IPS-11a (cell line): ENCODE data around the gene TM2D1.
"Not testable (repeated sequence)": the region's sequence is repeated elsewhere in the genome, so short reads cannot be mapped to it uniquely, and the experiment has no call there.

ENCODE experiments used
- H3K4me3 ChIP-seq: one replicate; pipeline ENCODE4 v1.5.1; 2013; ENCODE audit warnings: low read depth, low read length, control low read depth

The TM2D1 gene

GRCh38 chr1:61724813-61725694 lies at the start of gene TM2D1:
TSS of gene TM2D1 (minus strand) at chr1:61725141. CDS start at chr1:61725120, 21 bp downstream.
- peak within 1 kb of the TSS; percentile 99 for H3K4me3 ChIP-seq

GRCh38 chr1:61770131-61770530 lies 45.2 kb upstream of the TM2D1 start:
- no peak overlapping the region for H3K4me3 ChIP-seq

GRCh38 chr1:61757950-61758349 lies 33.0 kb upstream of the TM2D1 start:
- no peak overlapping the region for H3K4me3 ChIP-seq

- H3K4me3 ChIP-seq = no peak overlapping the region
These were observed 31.8 kb upstream of the TM2D1 start for GRCh38 chr1:61756773-61757172.

- H3K4me3 ChIP-seq = no peak overlapping the region
These were observed 29.6 kb upstream of the TM2D1 start for GRCh38 chr1:61754545-61754944.

- no peak overlapping the region for H3K4me3 ChIP-seq
These were observed 29.1 kb upstream of the TM2D1 start for GRCh38 chr1:61753998-61754508.

- no peak overlapping the region for H3K4me3 ChIP-seq
These were observed 28.0 kb upstream of the TM2D1 start for GRCh38 chr1:61752921-61753389.

GRCh38 chr1:61749574-61749973 lies 24.6 kb upstream of the TM2D1 start:
- no peak overlapping the region for H3K4me3 ChIP-seq

- H3K4me3 ChIP-seq = no peak overlapping the region
These were observed 23.6 kb upstream of the TM2D1 start for GRCh38 chr1:61748566-61748965.

GRCh38 chr1:61746813-61747212 lies 21.9 kb upstream of the TM2D1 start:
- H3K4me3 ChIP-seq = no peak overlapping the region

- peak overlapping the region; percentile 87 for H3K4me3 ChIP-seq
These were observed 19.0 kb upstream of the TM2D1 start for GRCh38 chr1:61743716-61744580.

- peak overlapping the region; percentile 87 for H3K4me3 ChIP-seq
These were observed 18.4 kb upstream of the TM2D1 start for GRCh38 chr1:61743431-61743705.

GRCh38 chr1:61742620-61743430 lies 17.9 kb upstream of the TM2D1 start:
- peak overlapping the region; percentile 87 for H3K4me3 ChIP-seq

GRCh38 chr1:61741711-61742619 lies 17.0 kb upstream of the TM2D1 start, which contains the start of gene PATJ:
TSS of gene PATJ (plus strand) at chr1:61742480. CDS start at chr1:61762893, 20,413 bp downstream.
- H3K4me3 ChIP-seq = peak within 1 kb of the TSS; percentile 87

- H3K4me3 ChIP-seq = peak overlapping the region; percentile 87
These were observed 16.1 kb upstream of the TM2D1 start for GRCh38 chr1:61740751-61741700.

- H3K4me3 ChIP-seq = no peak overlapping the region
These were observed 7.8 kb upstream of the TM2D1 start for GRCh38 chr1:61732726-61733125.

GRCh38 chr1:61730679-61731078 lies 5.7 kb upstream of the TM2D1 start:
- H3K4me3 ChIP-seq = not testable (repeated sequence)

- no peak overlapping the region for H3K4me3 ChIP-seq
These were observed 2.6 kb upstream of the TM2D1 start for GRCh38 chr1:61727544-61727943.

- H3K4me3 ChIP-seq = peak overlapping the region; percentile 99
These were observed 482 bp downstream of the TM2D1 start for GRCh38 chr1:61724506-61724812.
